Right lobe of liver (tissue), 6 donors: ENCODE data around the gene TCEANC. TPM values are rescaled to one million over a fixed set of nuclear protein-coding genes. Genes with fewer than 3 reads are reported as not detected.
A peak's percentile ranks its signal among the peaks of the same experiment; 100 is the strongest.

Experiments used
- ATAC-seq, 4 donors: fragments of 200-7000 bp; cut with Tn5 transposase; one replicate each; pipeline ENCODE4 v1.9.1; 2020; ENCODE audit warnings: mild to moderate bottlenecking in 4 of 4, moderate library complexity in 4 of 4
- DNase-seq, 3 donors: peaks; one replicate each; pipeline ENCODE4 v3.0.0-alpha.2; 2020
- H3K27ac ChIP-seq, 3 donors: fragments of 200-600 bp; one replicate each; pipeline ENCODE4 v1.8.0; 2022
- H3K27me3 ChIP-seq, 2 donors: fragments of 200-600 bp; one replicate each; pipeline ENCODE4 v1.8.0; 2022
- H3K36me3 ChIP-seq, 4 donors: fragments of 200-600 bp; sonication (generic) in 1 of 4; one replicate each; pipeline versions ENCODE4 v1.5.1 to v1.8.0; 2017 to 2022; ENCODE audit warnings: control low read depth in 1 of 4
- H3K4me1 ChIP-seq, 4 donors: fragments of 200-600 bp; sonication (generic) in 1 of 4; one replicate each; pipeline versions ENCODE4 v1.5.1 to v1.8.0; 2017 to 2022; ENCODE audit warnings: control low read depth in 1 of 4
- H3K4me3 ChIP-seq, 3 donors: fragments of 200-600 bp; one replicate each; pipeline ENCODE4 v1.8.0; 2022
- H3K9me3 ChIP-seq, 4 donors: fragments of 200-600 bp; sonication (generic) in 1 of 4; one replicate each; pipeline versions ENCODE4 v1.5.1 to v1.8.0; 2017 to 2022; ENCODE audit warnings: control low read depth in 1 of 4
- POLR2A ChIP-seq: fragments of 450-650 bp; IDR thresholded peaks from one replicate; pipeline ENCODE4 v1.6.1; 2017; ENCODE audit warnings: antibody characterized with exemption, mild to moderate bottlenecking
- WGBS: methylation state at CpG from one replicate; pipeline ENCODE4 v1.1.6; 2018; ENCODE audit warnings: low coverage, low lambda C conversion rate; ENCODE audit not compliant: insufficient coverage; ENCODE audit errors: missing lambda C conversion rate; 5-methylcytosine and 5-hydroxymethylcytosine counted together
- intact Hi-C, 2 donors: fragments of 100-400 bp; cut with DNase I; formaldehyde crosslinking; loops; one replicate each; pipeline versions ENCODE4 v1.11.2 to v1.14.1; 2022
- long read RNA-seq: library from polyadenylated mRNA; unstranded; transcript quantifications from one replicate; pipeline ENCODE4 v2.0.0, GENCODE V29; 2019
- total RNA-seq, 6 experiments: library from RNA; depleted of rRNA in 2 of 6; stranded (reverse); fragments of >200 nt in 2 of 6; fragmentation: NEBNext Ultra II Directional in 3 of 6; extraction: Animal tissue kit (Norgen Biotek cat#: 25700) in 3 of 6; gene quantifications; one replicate each; pipeline versions ENCODE4 v1.1.0 to v1.2.4, GENCODE V29; 2016 to 2023
- TF ChIP-seq, protein P1 (sequence below), 4 donors: fragments of 200-600 bp in 3 of 4; fragments of 450-650 bp in 1 of 4; IDR thresholded peaks; one replicate each; pipeline versions ENCODE4 v1.5.1 to v1.8.0; 2016 to 2022; ENCODE audit warnings: antibody characterized with exemption in 4 of 4, mild to moderate bottlenecking in 2 of 4
- donor health status: DM: no; HTN: yes; CAD: no.
- donor health status: DM: no; HTN: no; CAD: no.
- donor health status: DM: no; HTN: no; CAD: no.
- donor health status: DM: no; HTN: yes; CAD: no.
- donor health status: DM: no; HTN: yes; CAD: no.

TCEANC gene, protein sequence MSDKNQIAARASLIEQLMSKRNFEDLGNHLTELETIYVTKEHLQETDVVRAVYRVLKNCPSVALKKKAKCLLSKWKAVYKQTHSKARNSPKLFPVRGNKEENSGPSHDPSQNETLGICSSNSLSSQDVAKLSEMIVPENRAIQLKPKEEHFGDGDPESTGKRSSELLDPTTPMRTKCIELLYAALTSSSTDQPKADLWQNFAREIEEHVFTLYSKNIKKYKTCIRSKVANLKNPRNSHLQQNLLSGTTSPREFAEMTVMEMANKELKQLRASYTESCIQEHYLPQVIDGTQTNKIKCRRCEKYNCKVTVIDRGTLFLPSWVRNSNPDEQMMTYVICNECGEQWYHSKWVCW
- 1 to 10 TPM; 3.4 to 4.8 (median 4.1) TPM for total RNA-seq
- long read RNA-seq, partial matches to known transcripts = 0 of 2 reads
- long read RNA-seq, other reads (novel, unspliced or antisense) = 2 of 2 reads

DNA sequence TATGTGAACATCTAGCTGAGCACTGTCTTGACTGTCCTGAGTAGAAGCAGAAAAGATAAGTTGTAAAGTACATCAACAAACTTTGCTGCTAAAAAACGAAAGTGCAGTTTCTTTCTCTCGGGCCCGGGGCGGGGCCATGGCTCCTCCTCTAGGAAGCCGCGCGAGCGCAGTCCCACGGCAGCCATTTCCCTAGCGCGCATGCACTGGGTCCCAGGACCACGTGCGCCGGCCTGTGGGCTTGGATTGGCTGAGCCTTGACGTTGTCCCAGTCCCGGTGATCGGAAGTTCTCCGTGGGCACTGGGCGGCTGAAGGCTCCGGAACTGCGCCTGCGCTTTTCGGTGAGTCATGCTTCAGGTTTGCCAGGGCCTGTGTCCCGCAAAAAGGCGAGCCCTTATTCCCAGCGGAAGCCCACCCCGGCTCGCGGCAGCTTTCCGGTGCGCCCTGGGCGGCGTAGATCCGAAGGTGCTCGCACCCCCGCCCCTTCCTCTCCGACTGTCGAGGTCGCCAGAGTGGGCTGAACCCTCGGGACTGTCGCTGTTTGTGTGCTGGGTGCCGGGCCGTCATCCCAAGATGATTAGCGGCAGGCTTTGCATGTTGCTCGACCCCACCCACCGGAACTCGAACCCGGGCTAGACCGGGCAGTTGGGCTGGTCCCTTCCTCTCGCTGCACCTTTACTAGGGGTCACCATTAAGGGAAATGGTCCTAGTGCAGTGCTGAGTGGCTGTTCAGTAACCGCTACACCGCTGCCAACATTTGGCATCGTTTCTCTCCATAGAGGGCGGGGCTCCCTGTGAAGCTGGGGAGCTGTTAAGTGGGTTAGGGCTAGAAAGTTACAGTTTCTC, at the start of gene TCEANC:
TSS of gene TCEANC (plus strand) at position 292 of the 844 bp plus-strand sequence. CDS start 9,368 bp downstream, outside the sequence.
- ATAC-seq (peak; percentile 97 to 99 (median 98)), DNase-seq (peak; percentile 94 to 98 (median 97))
- peak; percentile 84 for TF ChIP-seq POLR2A
- TF ChIP-seq, protein P1, sequence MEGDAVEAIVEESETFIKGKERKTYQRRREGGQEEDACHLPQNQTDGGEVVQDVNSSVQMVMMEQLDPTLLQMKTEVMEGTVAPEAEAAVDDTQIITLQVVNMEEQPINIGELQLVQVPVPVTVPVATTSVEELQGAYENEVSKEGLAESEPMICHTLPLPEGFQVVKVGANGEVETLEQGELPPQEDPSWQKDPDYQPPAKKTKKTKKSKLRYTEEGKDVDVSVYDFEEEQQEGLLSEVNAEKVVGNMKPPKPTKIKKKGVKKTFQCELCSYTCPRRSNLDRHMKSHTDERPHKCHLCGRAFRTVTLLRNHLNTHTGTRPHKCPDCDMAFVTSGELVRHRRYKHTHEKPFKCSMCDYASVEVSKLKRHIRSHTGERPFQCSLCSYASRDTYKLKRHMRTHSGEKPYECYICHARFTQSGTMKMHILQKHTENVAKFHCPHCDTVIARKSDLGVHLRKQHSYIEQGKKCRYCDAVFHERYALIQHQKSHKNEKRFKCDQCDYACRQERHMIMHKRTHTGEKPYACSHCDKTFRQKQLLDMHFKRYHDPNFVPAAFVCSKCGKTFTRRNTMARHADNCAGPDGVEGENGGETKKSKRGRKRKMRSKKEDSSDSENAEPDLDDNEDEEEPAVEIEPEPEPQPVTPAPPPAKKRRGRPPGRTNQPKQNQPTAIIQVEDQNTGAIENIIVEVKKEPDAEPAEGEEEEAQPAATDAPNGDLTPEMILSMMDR (IDR thresholded peaks at IDR 0.05) = no peak
- H3K4me1 ChIP-seq = peaks cover 0 to 16% (median 8%) of the 10 kb centered on the region in 4 donors
- H3K36me3 ChIP-seq = no peaks in the 10 kb centered on the region
- intact Hi-C loops = loop anchor here in 1 of 2 donors (10.0 kb wide), 1 partner anchor 382 kb away; no protein-coding TSS in a partner anchor
- 5% methylated on average over 8 of the region's 54 CpGs for WGBS
- H3K9me3 ChIP-seq = no peaks in the 10 kb centered on the region
- no peaks in the 10 kb centered on the region for H3K27me3 ChIP-seq
- peak within 1 kb of the TSS; percentile 73 to 83 (median 76) for H3K27ac ChIP-seq
- H3K4me3 ChIP-seq = peak within 1 kb of the TSS; percentile 53 to 74 (median 70)

DNA sequence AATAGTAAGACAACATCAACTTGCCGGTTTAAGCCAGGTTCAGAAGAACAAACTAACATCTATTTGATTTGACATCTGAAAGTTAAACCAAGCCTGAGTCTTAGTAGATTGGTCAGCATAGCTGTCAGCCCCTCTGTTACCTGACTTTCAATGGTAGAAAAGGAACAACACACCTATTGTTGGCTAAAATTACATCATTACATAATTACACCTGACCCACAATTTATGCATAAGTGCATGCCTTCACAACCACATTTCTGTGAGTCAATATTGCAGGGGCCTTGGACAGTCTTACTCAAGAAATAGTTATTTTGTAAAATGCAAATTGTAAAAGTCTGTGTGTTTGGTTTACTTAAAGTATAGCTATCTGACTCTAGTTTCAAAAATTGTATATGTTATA, 47.3 kb upstream of the TCEANC start:
- DNase-seq = no peak
- Histone ChIP-seq H3K4me1 (no peaks in the 10 kb centered on the region), H3K27ac (no peak overlapping the region), H3K27me3 (peaks cover 0 to 8% of the 10 kb centered on the region in 2 donors), H3K9me3 (no peaks in the 10 kb centered on the region), H3K36me3 (no peaks in the 10 kb centered on the region), H3K4me3 (no peak overlapping the region)
- 78% methylated on average over 1 of the region's 1 CpG for WGBS
- intact Hi-C loops = no loop called here
- TF ChIP-seq, protein P1 (IDR thresholded peaks at IDR 0.05) = no peak
- TF ChIP-seq POLR2A = no peak
- no peak for ATAC-seq

DNA sequence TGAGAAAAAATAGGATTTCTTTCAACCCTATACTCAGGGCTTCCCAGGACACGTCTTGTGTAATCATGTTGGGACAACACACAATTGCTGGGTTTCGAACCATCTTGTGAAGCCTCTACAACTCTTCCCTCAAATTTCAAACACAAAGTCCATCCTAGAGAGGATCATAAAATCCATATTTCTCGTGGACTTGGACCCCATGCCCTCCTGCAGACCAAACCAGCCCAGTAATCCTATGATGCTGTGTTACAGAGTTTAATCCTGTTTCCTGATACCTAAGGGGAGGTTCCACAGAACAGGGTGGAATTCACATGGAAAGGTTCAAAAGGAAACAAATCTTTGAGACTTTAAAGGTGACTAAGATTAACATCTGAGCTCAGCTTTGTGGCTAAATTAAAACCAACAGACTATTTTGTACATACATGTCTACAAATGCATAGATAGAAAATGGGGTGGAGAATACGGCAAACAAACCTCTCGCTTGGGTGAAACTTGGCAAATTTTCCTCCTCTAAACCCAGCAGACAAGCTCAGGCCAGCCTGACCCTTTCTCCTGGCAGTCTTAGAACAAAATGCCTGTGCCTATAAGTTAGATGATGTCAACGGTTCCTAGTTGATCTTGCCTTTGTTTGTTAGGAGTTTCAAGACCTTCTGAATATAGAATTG, 45.5 kb upstream of the TCEANC start:
- H3K36me3 ChIP-seq = no peaks in the 10 kb centered on the region
- ATAC-seq = no peak

DNA sequence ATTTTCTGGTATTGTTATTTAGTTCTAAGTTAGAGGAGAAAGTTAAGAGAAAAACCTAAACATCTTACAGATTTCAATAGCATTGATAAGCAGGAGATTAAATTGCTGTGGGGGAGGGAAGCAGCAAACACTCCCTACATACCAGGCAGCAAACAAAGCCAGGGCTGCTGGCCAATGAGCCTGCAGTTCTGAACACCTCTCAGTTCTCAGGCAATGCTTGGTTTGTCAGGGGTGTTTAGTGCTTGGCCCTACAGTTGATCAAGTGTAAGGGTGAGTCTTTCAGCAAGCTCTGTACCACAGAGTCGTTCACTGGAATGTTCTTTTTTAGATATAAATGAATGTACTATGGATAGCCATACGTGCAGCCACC, 45.0 kb upstream of the TCEANC start:
- ATAC-seq (no peak), DNase-seq (no peak)
- H3K4me3 ChIP-seq = no peak overlapping the region
- no peaks in the 10 kb centered on the region for H3K4me1 ChIP-seq
- no peak overlapping the region for H3K27ac ChIP-seq
- H3K9me3 ChIP-seq = no peaks in the 10 kb centered on the region
- no peak for TF ChIP-seq POLR2A
- TF ChIP-seq, protein P1 (IDR thresholded peaks at IDR 0.05) = no peak
- no peaks in the 10 kb centered on the region for H3K36me3 ChIP-seq
- 42% methylated on average over 2 of the region's 2 CpGs for WGBS
- intact Hi-C loops = no loop called here
- H3K27me3 ChIP-seq = peaks cover 0 to 8% of the 10 kb centered on the region in 2 donors

More for the DNA sequence above, 45.5 kb upstream of the TCEANC start:
- Histone ChIP-seq H3K27me3 (peaks cover 0 to 8% of the 10 kb centered on the region in 2 donors), H3K27ac (no peak overlapping the region), H3K4me1 (no peaks in the 10 kb centered on the region), H3K9me3 (no peaks in the 10 kb centered on the region), H3K4me3 (no peak overlapping the region)
- TF ChIP-seq, protein P1 (IDR thresholded peaks at IDR 0.05) = no peak
- TF ChIP-seq POLR2A = no peak
- intact Hi-C loops = no loop called here
- WGBS = 51% methylated on average over 6 of the region's 6 CpGs
- DNase-seq = no peak
